ENCODE data around the gene ZNF787.
"Not testable (repeated sequence)": the region's sequence is repeated elsewhere in the genome, so short reads cannot be mapped to it uniquely, and the experiment has no call there.

The ZNF787 gene

DNA sequence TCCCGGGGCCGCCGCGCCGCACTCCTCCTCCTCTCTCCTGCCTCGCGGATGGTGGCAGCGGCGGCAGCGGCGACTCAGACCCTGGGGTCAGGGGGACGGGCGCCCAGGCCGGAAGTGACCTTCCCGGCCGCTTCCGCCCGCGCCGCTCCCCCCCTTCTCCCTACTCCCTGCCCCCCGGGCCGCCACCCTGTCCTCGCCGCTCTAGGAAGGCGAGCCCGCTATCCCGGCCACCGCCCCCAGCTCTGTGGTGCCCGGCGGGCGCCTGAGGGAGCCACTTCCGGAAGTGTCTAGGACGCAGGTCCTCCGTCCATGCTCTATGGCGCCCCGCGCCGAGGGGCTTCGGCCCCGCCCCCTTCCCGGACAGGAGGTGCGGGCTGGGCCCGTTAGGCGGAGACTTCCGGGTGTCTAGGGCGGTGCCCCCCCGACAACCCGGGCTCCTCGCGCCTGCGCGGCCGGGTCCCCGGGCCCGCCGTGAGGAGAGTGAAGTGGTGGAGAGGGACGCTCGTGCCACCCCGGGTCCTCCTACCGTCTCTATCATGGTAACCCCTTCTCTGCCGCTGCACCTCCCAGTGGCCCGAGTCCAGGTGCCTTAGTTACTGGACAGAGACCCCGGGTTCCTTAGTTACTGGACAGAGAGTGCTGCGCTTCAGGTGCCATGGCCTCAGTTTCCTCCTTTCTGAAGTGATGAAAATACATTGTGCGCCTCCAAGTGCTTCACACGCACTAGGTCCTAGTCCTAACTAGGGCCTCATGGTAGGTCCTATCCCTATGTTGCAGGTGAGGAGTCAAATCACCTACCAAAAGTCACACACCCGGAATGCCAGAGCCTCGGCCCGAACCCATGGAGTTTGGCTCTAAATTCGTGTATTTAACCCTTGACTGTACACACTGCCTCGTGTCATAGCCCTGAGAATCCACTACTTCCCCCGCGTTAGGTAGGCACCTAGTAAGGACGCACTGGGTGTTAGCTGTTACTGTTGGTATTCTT is at the start of gene ZNF787:
ZNF787 (minus strand) TSS at position 116 of the 988 bp plus-strand sequence. CDS start 18,078 bp downstream, outside the sequence.
- DNase-seq: peak; percentile 97

DNA sequence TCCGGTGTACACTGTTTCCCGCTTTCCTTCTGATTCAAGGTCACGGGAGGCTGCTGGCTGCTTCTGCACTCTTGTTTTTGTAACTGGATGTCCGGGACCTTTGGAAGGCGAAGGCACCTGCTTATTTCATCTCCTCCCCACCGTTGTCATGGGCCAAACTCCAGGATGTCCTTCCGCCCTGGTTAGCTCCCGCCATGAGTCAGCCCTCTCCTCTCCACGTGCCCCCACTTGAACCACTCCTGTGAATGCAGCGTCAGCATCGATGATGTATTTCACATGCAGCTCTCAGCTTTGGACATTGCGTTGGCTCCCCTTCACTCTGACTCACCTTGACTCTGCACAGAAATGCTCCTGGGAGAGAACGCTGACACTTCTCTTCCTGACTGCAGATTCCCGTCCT is 49.2 kb upstream of the ZNF787 start:
- DNase-seq: no peak

DNA sequence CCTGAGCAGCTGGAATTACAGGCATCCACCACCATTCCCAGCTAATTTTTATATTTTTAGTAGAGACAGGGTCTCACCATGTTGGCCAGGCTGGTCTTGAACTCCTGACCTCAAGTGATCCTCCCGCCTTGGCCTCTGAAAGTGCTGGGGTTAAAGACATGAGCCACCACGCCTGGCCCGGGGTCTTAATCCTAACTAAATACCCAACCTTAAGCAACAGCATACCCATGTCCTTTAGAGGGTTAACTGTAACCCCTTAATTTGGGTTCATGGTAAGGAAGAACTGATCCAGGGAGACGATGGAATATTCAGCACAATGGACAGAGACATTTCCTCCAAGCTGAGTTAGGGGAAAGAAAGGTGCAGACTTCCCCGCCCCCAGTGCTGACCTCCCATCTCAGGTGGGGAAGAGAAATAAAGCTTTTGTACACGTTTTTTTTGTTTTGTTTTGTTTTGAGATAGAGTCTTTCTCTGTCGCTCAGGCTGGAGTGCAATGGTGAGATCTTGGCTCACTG is 46.0 kb upstream of the ZNF787 start:
- DNase-seq: no peak

DNA sequence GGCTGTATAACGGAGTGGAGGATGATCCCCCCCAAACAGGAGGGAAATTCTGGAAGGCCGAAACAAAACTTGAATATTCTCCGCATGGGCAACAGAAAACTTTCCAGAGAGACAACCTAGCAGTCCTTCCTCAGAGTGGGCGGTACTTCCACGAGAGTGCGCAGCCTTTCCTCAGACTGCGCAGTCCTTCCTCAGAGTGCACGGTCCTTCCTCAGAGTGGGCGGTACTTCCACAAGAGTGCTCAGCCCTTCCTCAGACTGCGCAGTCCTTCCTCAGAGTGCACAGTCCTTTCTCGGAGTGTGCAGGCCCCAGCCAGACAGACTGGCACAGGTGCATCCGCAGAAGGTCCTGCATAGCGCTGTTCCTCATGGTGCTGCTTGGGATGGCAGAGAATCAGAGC is 42.0 kb upstream of the ZNF787 start:
- DNase-seq: no peak

DNA sequence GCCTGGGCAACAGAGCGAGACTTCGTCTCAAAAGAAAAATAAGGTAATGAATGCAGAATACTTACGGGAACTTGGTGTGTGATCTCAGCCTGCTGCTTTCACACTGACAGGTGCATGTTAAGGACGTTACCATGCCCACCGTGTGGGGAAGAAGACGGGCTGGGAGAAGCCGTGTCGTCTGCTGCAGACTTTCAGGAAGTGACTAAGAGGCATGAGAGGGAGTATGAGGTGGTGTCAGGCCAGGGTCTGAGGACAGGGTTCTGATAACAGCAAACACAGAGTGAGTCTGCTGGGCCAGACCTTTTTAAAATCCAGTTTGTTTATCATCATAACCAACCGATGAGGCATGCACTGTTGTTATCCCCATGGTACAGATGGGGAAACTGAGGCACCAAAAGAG is 41.2 kb upstream of the ZNF787 start:
- DNase-seq: no peak

DNA sequence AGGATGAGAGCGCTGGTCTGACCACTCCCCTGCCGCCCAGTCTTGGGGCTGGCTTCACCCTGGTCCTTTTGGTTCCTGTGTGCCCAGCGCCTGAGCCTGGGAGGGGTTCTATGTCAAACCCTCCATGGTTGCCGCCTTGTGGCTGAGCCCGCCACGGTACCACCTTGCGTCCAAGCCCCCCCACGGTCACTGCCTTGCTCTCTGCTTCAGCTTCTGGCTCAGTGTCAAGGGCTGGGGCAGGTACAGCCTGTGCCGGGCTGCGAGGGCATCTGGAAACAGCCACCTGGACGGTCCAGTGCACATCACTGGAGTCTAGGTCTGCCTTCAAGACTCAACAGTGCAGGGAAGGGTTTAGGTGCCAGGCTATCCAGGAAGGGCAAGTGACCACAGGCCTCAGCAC is 40.4 kb upstream of the ZNF787 start:
- no peak for DNase-seq

DNA sequence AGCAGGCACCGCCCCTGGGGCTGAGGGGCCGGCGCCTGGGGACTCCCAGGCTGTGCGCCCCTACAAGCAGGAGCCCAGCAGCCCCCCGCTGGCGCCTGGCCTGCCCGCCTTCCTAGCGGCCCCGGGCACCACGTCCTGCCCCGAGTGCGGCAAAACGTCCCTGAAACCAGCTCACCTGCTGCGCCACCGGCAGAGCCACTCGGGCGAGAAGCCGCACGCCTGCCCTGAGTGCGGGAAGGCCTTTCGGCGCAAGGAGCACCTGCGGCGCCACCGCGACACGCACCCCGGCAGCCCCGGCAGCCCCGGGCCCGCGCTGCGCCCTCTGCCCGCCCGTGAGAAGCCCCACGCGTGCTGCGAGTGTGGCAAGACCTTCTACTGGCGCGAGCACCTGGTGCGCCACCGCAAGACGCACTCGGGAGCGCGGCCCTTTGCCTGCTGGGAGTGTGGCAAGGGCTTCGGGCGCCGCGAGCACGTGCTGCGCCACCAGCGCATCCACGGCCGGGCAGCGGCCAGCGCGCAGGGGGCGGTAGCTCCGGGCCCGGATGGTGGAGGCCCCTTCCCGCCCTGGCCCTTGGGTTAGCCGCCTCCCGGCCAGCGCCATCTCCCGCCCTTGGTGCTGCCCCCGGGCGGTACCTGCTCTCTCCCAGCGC is 38.7 kb upstream of the ZNF787 start:
- DNase-seq: no peak

DNA sequence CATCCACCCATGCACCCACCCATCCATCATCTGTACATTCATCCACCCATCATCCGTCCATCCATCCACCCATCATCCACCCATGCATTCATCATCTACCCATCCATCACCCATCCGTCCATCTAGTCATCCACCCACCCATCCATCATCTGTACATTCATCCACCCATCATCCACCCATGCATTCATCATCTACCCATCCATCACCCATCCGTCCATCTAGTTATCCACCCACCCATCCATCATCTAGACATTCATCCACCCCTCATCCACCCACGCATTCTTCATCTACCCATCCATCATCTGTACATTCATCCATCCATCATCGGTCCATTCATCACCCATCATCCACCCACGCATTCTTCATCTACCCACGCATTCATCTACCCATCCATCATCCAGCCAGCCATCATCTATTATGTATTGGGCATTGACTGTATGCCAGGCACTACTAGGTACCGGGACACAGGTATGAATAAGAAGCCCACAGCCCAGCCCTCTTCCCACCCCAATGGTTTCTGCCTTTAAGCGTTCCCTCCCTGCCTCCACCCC is 38.0 kb upstream of the ZNF787 start:
- DNase-seq: no peak

DNA sequence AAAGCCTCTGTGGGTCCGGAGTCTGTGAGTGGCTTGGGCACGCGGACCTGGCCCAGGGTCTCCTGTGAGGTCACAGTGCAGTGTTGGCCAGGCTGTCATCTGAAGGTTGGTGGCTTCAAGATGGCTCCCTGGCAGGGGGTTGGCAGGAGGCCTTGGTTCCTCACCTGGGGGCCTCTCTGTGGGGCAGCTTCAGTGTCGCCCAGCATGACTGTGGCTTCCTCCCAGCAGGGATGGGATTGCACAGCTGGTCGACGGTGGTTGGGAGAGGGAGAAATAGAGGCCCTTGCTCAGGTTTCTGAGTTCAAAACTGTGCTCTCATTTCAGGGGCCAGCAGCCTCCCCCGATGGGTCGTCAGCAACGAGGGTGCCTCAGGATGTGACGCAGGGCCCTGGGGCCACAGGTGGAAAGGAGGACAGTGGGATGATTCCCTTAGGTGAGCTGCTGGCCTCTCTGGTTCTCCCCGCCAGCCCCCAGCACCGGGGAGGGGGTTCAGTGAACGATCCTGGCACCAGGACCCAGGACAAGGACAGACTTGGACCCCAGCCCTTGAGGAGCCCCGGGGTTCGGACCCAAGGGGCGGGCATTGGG is 37.2 kb upstream of the ZNF787 start:
- DNase-seq: no peak

DNA sequence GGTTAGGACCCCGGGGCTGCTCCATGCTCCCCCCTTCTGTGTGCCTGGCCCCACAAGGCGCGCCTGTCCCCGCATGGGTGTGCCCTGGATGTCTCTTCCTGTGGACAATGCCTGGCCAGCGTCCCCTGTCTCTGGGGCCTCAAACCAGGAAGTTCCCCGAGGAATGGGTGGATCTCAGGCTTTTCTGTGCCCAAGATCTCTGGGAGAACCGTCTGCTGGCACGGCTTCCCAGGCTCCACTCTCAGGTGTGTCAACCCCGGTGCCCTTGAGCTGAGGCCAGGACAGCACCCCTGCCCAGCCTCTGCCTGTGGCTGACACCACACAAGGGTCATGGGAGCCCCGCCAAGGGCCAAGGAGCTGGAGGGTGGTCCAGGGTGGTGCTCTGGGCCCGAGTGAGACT is 35.7 kb upstream of the ZNF787 start:
- DNase-seq: no peak

DNA sequence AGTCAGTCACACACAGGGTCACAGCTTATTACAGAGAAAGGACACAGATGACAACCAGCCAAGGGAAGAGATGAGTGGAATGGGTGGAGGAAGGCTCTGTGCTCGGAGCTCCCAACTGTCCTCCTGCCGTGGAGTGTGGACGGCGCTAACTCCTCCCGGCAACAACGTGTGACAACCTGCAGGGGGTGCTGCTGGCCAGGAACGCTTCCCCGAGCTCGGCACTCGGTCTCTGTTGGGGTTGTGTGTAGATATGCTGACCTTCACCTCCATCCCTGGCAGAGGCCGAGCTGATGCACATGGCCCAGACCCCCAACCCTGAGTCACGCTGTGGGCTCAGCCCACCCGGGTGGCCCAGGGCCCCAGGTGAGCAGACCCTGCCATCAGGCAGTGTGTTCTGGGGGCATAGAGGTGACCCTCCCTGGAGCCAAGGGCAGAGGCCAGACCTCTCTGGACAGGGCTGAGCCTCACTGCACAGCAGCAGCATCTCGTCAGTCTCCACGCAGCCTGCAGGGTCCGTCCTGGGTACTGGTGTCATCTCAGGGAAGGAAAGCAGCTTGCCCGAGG is 34.1 kb upstream of the ZNF787 start:
- no peak for DNase-seq

DNA sequence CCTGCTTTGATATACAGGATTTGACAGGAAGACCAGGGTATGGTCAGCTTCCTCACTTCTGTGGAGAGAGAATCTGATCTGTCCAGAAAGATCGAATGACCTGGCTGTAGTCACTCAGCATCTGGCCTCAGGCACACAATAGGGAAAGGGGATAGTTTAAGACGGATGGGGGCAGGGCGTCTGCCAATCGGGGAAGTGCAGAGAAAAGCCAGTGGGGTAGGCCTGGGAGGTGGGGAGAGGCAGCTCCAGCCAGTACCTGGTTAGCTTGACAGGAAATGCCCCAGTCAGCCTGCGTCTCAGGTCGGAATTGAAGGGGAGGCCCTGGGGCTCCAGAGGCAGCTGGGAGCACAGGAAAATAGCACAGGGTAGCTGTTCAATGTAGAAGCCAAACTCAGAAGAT is 32.4 kb upstream of the ZNF787 start:
- no peak for DNase-seq

DNA sequence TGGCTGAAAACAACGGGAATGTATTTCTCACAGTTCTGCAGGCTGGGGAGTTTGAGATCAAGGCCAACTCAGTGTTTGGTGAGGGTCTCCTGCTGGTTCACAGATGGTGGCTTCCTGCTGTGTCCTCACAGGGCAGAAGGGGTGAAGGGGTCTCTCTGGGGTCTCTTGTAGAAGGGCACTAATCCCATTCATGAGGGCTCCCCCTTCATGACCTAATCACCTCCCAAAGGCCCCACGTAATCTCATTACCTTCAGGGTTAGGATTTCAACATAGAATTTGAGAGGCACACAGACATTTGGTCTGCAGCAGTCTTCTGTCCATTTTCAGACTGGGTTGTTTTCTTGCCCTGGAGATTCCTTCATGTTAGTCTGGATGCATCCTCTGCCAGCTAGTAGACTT is 31.5 kb upstream of the ZNF787 start:
- no peak for DNase-seq

DNA sequence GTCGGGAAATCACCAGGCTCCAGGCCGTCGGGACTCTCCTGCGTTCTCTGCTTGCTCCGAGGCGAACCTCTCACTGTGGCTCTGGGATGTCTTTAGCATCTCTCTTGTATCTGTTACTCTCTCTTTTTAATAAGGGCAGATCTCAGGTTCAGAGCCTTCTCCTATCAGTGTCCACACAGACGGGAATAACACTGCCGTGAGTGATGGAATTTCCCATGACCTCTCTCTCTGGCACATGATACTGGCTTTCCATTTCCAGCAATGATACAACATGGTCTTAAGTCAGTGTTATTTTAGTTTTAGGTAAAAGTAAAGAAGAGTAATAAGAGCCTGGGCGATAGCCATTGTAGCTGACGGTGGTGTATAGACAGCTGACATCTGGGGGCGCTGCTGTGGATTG is 29.3 kb upstream of the ZNF787 start:
- DNase-seq: no peak

DNA sequence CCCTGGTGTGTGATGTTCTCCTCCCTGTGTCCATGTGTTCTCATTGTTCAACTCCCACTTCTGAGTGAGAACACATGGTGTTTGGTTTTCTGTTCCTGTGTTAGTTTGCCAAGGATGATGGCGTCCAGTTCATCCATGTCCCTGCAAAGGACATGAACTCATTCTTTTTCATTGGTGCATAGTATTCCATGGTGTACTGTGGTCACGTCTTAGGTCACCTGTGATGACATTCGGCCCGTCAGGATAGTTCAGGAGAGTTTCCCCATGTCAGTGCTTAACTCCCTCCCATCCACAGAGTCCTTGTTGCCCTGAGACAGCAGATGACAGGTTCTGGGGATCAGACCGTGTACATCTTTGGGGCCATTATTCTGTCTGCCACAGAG is 28.6 kb upstream of the ZNF787 start:
- DNase-seq: no peak

DNA sequence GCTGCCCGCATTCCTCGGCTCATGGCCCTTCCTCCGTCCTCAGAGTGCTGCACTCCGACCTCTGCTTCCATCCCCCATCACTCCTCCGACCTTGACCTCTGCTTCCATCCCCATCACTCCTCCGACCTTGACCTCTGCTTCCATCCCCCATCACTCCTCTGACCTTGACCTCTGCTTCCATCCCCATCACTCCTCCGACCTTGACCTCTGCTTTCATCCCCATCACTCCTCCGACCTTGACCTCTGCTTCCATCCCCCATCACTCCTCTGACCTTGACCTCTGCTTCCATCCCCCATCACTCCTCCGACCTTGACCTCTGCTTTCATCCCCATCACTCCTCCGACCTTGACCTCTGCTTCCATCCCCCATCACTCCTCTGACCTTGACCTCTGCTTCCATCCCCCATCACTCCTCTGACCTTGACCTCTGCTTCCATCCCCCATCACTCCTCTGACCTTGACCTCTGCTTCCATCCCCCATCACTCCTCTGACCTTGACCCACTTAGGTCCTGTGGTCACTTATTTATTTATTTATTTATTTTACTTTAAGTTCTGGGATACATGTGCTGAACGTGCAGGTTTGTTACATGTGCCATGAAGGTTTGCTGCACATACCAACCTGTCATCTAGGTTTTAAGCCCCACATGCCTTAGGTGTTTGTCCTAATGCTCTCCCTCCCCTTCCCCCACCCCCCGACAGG is 28.0 kb upstream of the ZNF787 start:
- DNase-seq: not testable (repeated sequence)

DNA sequence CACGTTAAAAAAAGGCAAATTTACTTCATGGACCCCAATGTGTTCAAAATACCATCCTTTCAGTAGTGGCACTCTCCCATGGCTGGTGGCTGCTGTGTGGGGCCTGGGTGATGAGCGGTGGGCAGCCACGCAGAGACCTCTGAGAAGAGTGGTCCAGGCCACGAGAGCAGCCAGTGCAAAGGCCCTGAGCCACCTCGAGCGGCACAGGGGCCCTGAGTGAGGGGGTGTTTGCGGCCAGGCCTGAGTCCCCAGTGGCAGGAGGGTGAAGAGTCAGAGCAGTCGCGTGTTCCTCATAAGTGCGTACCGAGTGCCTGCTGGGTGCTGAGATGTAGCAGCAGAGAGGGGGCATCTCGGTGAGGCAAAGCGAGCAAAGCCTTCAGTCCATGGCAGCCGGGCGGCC is 27.0 kb upstream of the ZNF787 start:
- DNase-seq: no peak

DNA sequence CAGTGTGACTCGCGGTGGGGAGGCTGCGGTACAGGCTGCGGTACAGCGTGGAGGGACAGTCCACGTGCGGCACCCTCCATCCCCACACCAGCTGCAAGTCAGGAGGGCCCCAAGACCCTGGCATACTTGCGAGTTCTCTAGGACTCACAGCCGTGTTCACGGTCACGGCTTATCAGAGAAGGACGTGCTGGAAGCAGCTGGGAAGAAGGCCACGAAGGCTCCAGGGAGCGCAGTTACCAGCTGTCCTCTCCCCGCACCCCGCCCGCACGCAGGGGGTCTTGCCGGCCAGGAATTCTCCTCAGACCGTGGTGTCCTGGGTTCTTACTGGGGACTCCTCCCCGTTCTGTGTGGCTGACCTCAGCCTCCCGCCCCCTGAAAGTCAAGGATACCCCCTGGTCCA is 26.2 kb upstream of the ZNF787 start:
- DNase-seq: no peak

DNA sequence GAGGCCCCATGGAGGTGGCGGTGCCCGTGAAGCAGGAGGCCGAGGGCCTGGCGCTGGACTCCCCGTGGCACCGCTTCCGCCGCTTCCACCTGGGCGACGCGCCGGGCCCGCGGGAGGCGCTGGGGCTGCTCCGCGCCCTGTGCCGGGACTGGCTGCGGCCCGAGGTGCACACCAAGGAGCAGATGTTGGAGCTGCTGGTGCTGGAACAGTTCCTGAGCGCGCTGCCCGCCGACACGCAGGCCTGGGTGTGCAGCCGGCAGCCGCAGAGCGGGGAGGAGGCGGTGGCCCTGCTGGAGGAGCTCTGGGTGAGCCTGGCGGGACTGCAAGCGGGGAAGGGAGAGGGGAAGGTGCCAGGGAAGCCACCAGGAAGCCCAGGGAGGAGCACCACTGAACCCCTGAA is 25.8 kb upstream of the ZNF787 start:
- no peak for DNase-seq

DNA sequence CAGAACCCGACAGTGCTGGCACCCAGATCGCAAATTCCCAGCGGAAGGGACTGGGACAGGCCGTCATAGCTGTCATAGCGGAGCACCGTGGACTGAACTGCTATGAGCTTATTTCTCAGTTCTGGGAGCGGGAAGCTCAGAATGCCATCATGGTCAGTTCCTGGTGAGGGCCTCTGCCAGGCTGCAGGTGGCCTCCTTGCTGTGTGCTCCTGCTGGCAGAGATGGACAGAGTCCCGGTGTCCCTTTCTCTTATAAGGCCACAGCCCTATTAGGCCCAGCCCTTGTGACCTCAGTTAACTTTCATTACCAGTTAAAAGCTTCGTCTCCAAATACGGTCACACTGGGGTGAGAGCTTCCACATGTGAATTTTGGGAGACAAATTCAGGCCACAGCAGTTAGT is 24.6 kb upstream of the ZNF787 start:
- DNase-seq: no peak

DNA sequence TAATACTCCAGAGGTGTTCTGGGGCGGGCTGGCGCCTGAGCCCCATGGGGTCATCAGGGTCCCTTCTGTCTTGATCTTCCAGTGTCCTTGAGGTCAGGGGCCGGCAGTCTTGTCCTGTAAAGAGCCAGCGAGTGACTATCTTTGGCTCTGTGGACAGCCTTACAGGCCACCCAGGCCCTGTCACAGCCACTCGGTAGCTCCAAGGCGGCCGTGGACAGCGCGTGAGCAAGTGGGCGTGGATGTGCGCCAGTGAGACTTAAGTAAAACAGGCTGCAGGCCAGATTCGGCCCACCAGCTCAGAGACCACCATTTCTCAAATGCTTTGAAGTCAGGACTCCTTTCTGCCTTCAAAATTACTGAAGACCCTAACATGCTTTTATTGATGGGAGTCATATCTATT is 23.7 kb upstream of the ZNF787 start:
- DNase-seq: no peak

DNA sequence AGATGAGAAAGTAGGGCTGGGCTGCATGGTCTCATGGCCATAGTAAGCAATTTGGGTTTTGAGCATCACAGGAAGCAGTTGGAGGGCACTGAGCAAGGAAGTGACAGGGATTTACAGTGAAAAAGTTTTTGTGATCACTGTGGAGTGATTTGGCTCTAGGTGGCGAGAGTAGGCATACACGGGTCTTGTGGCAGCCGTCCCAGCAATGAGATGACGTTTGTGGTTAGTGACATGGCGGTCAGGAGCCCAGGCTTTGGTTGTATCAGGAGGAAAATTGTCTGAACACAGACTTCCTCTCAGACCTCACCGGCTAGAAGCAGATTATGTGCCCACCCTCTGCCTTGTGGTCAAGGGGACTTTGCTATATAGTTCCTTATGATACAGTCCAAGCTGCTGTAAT is 23.3 kb upstream of the ZNF787 start:
- no peak for DNase-seq
